Heart right ventricle (tissue), 16 donors: ENCODE measurements around the gene AGPAT2. TPM values are rescaled to one million over a fixed set of nuclear protein-coding genes. Genes with fewer than 3 reads are reported as not detected.

Experiments used
- ATAC-seq, 8 donors: fragments of 200-7000 bp; cut with Tn5 transposase; one replicate each; pipeline ENCODE4 v1.9.1; 2020; ENCODE audit warnings: mild to moderate bottlenecking in 8 of 8, moderate library complexity in 8 of 8, moderate number of reproducible peaks in 1 of 8
- DNase-seq, 2 donors: peaks; one replicate each; pipeline ENCODE4 v3.0.0-alpha.2; 2020
- H3K27ac ChIP-seq, 10 donors: fragments of 200-600 bp; sonication (generic) in 2 of 10; one replicate each; pipeline versions ENCODE4 v1.5.0 to v1.8.0; 2020 to 2022; ENCODE audit warnings: mild to moderate bottlenecking in 3 of 10
- H3K27me3 ChIP-seq, 7 donors: fragments of 200-600 bp; one replicate each; pipeline ENCODE4 v1.8.0; 2021 to 2022; ENCODE audit warnings: mild to moderate bottlenecking in 2 of 7
- H3K36me3 ChIP-seq, 9 donors: fragments of 200-600 bp; sonication (generic) in 1 of 9; one replicate each; pipeline versions ENCODE4 v1.5.0 to v1.8.0; 2020 to 2022; ENCODE audit warnings: mild to moderate bottlenecking in 2 of 9
- H3K4me1 ChIP-seq, 9 donors: fragments of 200-600 bp; sonication (generic) in 1 of 9; one replicate each; pipeline versions ENCODE4 v1.5.0 to v1.8.0; 2020 to 2022; ENCODE audit warnings: mild to moderate bottlenecking in 4 of 9
- H3K4me3 ChIP-seq, 10 donors: fragments of 200-600 bp; sonication (generic) in 2 of 10; one replicate each; pipeline versions ENCODE4 v1.5.0 to v1.8.0; 2020 to 2022; ENCODE audit warnings: mild to moderate bottlenecking in 7 of 10, moderate library complexity in 2 of 10
- H3K9me3 ChIP-seq, 11 donors: fragments of 200-600 bp in 10 of 11; sonication (generic) in 2 of 11; one replicate each; pipeline versions ENCODE4 v1.5.0 to v1.8.0; 2013 to 2022; ENCODE audit warnings: mild to moderate bottlenecking in 2 of 11, control low read depth in 1 of 11, moderate library complexity in 1 of 11
- WGBS, 2 donors: extraction: QIAGEN DNeasy Blood & Tissue Kit; methylation state at CpG; one replicate each; pipeline ENCODE4 v1.1.7; 2013; ENCODE audit warnings: inconsistent platforms in 1 of 2; 5-methylcytosine and 5-hydroxymethylcytosine counted together
- intact Hi-C, 10 donors: fragments of 100-400 bp; cut with DNase I; formaldehyde crosslinking; loops; one replicate each; pipeline versions ENCODE4 v1.11.1 to v1.14.2; 2022
- polyA plus RNA-seq, 2 donors: library from polyadenylated mRNA; stranded (reverse); fragments of 200-250 nt; gene quantifications; one replicate each; pipeline ENCODE4 v1.2.3, GENCODE V29; 2013
- total RNA-seq, 10 donors: library from RNA; stranded (reverse); fragmentation: NEBNext Ultra II Directional in 3 of 10; extraction: Animal tissue kit (Norgen Biotek cat#: 25700) in 3 of 10; gene quantifications; one replicate each; pipeline versions ENCODE4 v1.2.1 to v1.2.4, GENCODE V29; 2021 to 2023
- TF ChIP-seq, protein P1 (sequence below), 9 donors: fragments of 200-600 bp; sonication (generic) in 2 of 9; IDR thresholded peaks; one replicate each; pipeline versions ENCODE4 v1.5.0 to v1.8.0; 2021 to 2022; ENCODE audit warnings: antibody characterized with exemption in 9 of 9, mild to moderate bottlenecking in 5 of 9, moderate library complexity in 1 of 9
- donor health status: Arrhythmogenic right ventricular cardiomyopathy.
- donor health status: ischemic (EF 13 %, LVEDD 7.1; RV severe dilation, severe dysfunction).
- donor health status: healthy with polysubstance abuse.
- donor health status: DM: no; HTN: yes; CAD: no.
- donor health status: DM: no; HTN: no; CAD: no.
- donor health status: ischemic (EF 25% LVEDD 6.9; RV normal size, moderate dysfunction).
- donor health status: ischemic (EF 25% LVEDD 5.7; RV mildly dilated, moderate dysfunction).
- donor health status: healthy.
- donor health status: DM: yes; HTN: yes; CAD: no.
- donor health status: Ischemic cardiomyopathy.
- donor health status: ischemic (EF 35%, LVEDD 5.7; RV mildly dilated, moderate dysfunction).
- donor health status: nonischemic (EF 11% LVEDD 7.7; RV severe dilation, severe dysfunction).
- donor health status: DM: yes; HTN: yes; CAD: no.
- donor health status: PGD.
- donor health status: ischemic (EF 29% LVEDD 5.4; RV normal size, mild dysfunction).
- donor health status: nonischemic (EF 23%, LVEDD 6.1; RV moderate dilation, normal function).

The AGPAT2 gene
- total and polyA plus RNA-seq, 12 donors, result 48.1 to 195 (median 61.5) TPM

DNA sequence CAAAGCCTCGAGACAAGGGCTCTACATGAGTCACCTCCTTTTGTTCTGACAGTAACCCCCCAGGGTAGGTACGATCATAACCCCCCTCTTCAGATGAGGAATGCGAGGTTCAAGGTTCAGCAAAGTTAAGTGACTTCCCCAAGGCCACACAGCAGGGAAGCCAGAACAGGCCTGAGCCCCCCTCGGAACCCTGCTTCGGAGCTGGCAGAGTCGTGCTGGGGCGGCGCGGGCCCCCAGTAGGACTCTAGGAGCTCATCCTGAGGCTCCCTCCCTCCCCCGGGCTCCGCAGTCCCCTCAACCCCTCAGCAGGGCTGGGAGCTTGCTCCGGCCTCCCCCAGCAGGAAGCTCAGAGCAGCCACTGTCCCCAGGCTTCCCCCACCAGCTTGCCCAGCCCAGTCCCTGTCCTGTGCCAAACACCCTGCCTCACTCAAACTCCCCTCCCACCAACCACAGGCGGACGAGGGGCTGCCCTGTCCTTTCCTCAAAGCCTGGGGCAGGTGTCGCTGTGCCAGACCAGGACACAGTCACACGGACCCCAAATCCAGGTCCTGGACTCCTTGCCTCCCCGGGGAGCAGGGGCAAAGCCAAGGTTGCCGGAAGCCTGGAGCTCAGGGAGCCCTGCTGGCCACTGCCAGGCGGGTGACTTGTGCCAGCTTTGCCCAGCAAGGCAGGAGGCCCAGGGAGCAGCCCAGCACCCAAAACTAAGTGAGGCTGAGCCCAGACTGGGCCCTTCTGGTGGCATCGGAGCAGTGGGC is 5.1 kb downstream of the AGPAT2 start:
- 89 to 97% methylated on average over 20 of the region's 20 CpGs for WGBS, 2 donors
- ATAC-seq, result no peak

GRCh38 chr9:136681029-136681428 is 6.2 kb downstream of the AGPAT2 start:
- intact Hi-C loops, result no loop called here
- Histone ChIP-seq H3K27ac (no peak overlapping the region), H3K36me3 (peaks cover 0 to 20% (median 0%) of the 10 kb centered on the region in 9 donors), H3K27me3 (no peaks in the 10 kb centered on the region), H3K9me3 (no peaks in the 10 kb centered on the region), H3K4me1 (peaks cover 17 to 71% (median 48%) of the 10 kb centered on the region in 9 donors), H3K4me3 (no peak overlapping the region)
- ATAC-seq, result no peak
- 96 to 97% methylated on average over 17 of the region's 17 CpGs for WGBS, 2 donors
- DNase-seq, result no peak
- TF ChIP-seq, protein P1, sequence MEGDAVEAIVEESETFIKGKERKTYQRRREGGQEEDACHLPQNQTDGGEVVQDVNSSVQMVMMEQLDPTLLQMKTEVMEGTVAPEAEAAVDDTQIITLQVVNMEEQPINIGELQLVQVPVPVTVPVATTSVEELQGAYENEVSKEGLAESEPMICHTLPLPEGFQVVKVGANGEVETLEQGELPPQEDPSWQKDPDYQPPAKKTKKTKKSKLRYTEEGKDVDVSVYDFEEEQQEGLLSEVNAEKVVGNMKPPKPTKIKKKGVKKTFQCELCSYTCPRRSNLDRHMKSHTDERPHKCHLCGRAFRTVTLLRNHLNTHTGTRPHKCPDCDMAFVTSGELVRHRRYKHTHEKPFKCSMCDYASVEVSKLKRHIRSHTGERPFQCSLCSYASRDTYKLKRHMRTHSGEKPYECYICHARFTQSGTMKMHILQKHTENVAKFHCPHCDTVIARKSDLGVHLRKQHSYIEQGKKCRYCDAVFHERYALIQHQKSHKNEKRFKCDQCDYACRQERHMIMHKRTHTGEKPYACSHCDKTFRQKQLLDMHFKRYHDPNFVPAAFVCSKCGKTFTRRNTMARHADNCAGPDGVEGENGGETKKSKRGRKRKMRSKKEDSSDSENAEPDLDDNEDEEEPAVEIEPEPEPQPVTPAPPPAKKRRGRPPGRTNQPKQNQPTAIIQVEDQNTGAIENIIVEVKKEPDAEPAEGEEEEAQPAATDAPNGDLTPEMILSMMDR (IDR thresholded peaks at IDR 0.05), result no peak

More for the DNA sequence above, 5.1 kb downstream of the AGPAT2 start:
- no peaks in the 10 kb centered on the region for H3K9me3 ChIP-seq
- H3K4me3 ChIP-seq, result no peak overlapping the region
- peaks cover 0 to 10% (median 0%) of the 10 kb centered on the region in 9 donors for H3K36me3 ChIP-seq
- H3K4me1 ChIP-seq, result peaks cover 17 to 80% (median 58%) of the 10 kb centered on the region in 9 donors
- H3K27ac ChIP-seq, result no peak overlapping the region
- DNase-seq, result peak in 1 of 2 donors; percentile 12
- no peaks in the 10 kb centered on the region for H3K27me3 ChIP-seq
- TF ChIP-seq, protein P1 (IDR thresholded peaks at IDR 0.05), result no peak
- intact Hi-C loops, result no loop called here

DNA sequence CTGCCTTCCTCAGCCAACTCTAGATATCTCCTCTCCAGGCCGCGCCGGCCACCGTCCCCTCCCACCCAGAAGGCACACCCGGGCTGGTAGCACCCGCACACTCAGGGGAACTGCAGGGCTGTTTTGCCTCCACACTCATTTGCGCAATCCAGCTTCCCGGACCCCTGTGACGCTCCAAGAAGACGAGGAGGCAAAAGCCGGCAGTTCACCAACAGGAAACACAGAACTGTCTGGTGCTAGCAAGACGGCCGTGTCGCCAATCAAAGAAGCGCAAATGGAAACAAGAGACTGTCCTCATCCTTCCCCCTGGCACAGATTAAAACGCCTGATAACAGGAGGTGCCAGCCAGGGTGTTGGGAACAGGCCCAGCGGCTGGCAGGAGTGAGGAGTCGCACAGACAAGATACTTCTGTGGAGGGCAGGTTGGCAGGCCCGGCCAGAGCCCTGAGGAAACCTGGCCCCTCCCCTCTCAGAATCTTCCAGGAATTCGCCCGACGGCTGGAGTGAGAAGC is 7.8 kb downstream of the AGPAT2 start:
- H3K4me3 ChIP-seq, result no peak overlapping the region

GRCh38 chr9:136678624-136679023 is 8.6 kb downstream of the AGPAT2 start:
- H3K27me3 ChIP-seq, result no peaks in the 10 kb centered on the region
- peaks cover 3 to 54% (median 33%) of the 10 kb centered on the region in 9 donors for H3K4me1 ChIP-seq
- intact Hi-C loops, result no loop called here
- ATAC-seq (no peak), DNase-seq (no peak)
- WGBS, 2 donors, result 82 to 84% methylated on average over 6 of the region's 6 CpGs
- H3K36me3 ChIP-seq, result peaks cover 0 to 37% (median 0%) of the 10 kb centered on the region in 9 donors
- TF ChIP-seq, protein P1 (IDR thresholded peaks at IDR 0.05), result no peak
- H3K9me3 ChIP-seq, result no peaks in the 10 kb centered on the region
- peak overlapping the region in 3 of 10 donors; percentile 32 to 84 (median 53) for H3K27ac ChIP-seq
- H3K4me3 ChIP-seq, result no peak overlapping the region

More for the DNA sequence above, 7.8 kb downstream of the AGPAT2 start:
- no peaks in the 10 kb centered on the region for H3K9me3 ChIP-seq
- WGBS, 2 donors, result 57 to 69% methylated on average over 22 of the region's 22 CpGs
- ATAC-seq, result peak in 2 of 8 donors; percentile 17 to 42
- H3K36me3 ChIP-seq, result peaks cover 0 to 28% (median 0%) of the 10 kb centered on the region in 9 donors
- TF ChIP-seq, protein P1 (IDR thresholded peaks at IDR 0.05), result no peak
- H3K27me3 ChIP-seq, result no peaks in the 10 kb centered on the region
- intact Hi-C loops, result no loop called here
- peak overlapping the region in 5 of 10 donors; percentile 13 to 84 (median 32) for H3K27ac ChIP-seq
- DNase-seq, result peak in 1 of 2 donors; percentile 14
- H3K4me1 ChIP-seq, result peaks cover 3 to 62% (median 39%) of the 10 kb centered on the region in 9 donors
